HG03432 (cell line): Measurements from ENCODE around the gene LIX1L.

Experiments used
- ATAC-seq: cut with Tn5 transposase; IDR thresholded peaks from one replicate; pipeline ENCODE4 v1.9.1; 2021; ENCODE audit warnings: mild to moderate bottlenecking, moderate library complexity; ENCODE audit not compliant: unreplicated experiment

Gene LIX1L

GRCh38 chr1:145985502-145986439, 28.0 kb upstream of the LIX1L start:
- no peak for ATAC-seq

DNA sequence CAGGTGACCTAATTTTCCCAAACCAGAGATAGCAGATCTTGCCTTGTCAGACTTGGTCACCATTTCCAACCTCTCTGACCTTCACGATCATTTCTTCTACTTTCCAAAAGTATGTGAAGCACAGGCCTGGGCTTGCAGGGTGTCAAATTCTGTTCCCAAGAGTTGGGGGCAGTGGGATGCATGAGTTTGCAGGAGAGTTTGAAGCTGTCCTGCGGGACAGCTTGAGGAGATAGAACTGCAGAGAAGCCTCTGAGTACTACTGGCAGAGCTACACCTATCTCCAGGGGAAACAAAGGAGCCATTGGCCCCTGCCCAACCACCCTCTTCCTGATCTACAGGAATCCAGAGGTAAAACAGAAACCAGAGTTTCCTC, 27.3 kb upstream of the LIX1L start:
- ATAC-seq = no peak

DNA sequence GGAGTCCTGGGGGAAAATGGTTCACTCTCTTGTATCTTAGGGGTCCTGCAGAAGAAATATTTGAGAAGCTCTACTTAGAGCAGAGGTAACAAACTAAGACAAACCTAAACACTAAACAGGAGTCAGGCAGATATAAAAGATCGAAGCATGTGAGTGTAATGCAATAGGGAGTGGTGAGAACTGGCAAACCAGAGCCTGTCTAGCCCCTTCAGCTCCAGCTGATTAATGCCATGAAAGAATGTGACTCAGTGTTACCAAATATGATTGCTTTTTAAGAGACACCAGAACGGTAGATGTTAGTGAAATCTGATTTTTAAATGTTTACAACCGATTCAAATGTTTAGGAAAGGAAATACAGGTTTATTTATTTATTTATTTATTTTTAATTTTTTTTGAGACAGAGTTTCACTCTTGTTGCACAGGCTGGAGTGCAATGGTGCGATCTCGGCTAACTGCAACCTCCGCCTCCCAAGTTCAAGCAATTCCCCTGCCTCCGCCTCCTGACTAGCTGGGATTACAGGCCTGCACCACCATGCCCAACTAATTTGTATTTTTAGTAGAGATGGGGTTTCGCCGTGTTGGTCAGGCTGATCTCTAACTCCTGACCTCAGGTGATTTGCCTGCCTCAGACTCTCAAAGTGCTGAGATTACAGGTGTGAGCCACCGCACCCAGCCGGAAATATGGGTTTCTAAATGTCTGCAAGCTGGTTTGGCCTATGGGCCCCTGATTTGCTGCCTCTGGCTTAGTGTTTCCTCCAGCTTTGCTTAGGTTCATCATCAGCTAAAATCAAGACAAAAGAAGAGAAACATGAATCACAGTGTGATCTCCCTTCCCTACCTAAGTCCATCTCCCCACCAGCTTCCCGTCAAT, 26.4 kb upstream of the LIX1L start:
- no peak for ATAC-seq

GRCh38 chr1:145983206-145983675, 25.4 kb upstream of the LIX1L start:
- no peak for ATAC-seq

DNA sequence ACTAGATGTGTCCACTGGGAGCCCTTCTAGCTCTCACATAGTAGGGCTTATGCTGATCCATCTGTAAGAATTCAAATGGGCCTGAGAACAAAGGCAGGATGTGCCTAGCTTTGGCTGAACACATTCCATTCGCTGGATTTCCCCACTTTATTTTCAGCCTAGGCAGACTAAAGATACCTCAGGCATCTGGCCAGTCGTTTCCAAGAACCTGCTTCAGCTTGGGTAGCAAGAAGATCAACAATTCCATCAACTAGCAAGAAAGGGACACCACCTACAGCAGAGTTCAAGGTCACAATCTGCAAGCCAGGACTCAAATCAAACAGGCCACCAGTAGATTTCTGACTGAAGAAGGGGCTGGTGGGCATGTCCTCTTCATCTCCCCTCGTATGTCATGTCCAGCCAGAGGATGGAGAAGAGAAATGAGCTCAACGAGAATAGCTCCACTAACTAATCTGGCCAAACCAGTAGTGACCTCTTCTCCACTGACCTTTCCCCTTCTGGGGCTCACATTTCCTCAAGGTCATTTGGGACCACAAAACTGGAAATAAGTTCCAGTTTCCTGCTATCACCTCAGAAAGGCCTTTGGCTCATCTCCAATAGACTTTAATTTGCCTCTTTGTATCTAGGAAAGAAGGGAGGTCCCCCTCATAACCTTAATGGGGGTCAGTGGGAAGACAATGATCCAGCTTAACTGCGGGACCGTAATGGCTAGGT, 24.4 kb upstream of the LIX1L start:
- ATAC-seq = no peak

- ATAC-seq = no peak
Observed at GRCh38 chr1:145980457-145980994, 22.7 kb upstream of the LIX1L start.

DNA sequence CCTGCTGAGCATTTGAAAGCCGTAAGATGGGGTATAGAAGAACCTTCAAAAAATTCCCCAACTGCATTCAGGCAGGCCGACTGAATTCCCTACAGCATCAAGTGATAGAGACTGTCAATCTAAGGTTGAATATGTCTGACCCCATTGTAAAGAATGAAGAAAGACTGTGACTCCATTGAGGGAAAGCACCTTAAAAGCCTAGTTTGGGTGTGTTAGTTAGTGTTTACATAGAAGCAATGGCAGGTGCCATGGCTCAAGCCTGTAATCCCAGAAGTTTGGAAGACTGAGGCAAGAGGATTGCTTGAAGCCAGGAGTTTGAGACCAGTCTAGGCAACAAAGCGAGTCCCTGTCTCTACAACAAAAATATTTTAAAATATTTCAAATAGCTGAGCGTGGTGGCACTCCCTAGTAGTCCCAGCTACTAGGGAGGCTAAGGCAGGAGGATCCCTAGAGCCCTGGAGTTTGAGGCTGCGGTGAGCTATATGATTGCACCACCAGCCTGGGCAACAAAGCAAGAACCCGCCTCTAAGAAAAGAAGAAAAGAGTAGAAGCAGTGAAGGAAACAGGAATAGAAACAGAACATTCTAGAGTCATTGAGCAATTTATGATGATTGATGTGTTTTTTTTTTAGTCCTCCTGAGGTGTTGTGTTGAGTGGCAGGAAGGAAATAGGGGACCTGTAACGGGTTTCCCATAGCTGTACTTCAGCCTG, 22.1 kb upstream of the LIX1L start:
- peak; percentile 30 for ATAC-seq

DNA sequence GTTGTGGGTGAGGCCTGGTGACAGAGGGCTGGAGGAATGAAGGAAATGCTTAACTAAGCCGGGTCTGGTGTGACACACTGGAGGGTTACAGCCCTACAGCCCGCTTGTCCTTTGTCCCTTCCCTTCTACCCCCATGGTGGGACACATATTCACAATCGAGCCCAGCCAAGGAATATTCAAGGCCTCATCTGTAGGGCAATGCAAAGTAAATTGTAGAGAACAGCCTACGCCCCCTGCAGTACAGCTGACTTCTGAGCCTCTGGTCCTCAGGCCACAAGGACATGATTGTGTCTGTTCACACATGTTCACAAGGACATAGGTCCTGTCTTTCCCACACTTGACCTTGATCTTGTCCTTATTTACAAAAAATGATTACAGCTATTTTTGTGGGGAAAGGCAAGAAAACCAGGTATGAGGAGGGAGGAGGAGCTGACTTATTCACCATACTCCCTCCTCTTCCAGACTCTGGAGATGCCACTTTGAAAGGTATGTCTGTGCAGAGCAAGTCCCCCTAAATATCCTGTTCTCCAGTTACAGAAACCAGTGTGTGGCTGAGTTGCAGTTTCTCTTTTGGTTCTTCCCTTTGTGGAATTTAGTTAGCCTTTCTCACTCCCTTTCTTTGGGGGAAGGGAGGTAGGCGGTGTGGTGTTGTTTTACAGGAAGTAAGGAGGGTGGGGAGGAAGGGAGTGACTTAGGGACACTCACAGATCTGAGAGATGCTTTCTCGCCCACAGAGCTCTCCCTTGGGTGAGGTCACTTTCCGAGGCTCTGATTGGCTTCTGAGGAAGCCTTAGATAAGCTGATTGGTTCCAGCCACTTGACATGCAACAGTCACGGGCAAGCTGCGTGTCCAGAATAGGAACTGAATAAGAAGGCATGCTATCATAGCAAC, 21.3 kb upstream of the LIX1L start:
- ATAC-seq = peak; percentile 91

GRCh38 chr1:145978471-145978853, 20.6 kb upstream of the LIX1L start:
- no peak for ATAC-seq

DNA sequence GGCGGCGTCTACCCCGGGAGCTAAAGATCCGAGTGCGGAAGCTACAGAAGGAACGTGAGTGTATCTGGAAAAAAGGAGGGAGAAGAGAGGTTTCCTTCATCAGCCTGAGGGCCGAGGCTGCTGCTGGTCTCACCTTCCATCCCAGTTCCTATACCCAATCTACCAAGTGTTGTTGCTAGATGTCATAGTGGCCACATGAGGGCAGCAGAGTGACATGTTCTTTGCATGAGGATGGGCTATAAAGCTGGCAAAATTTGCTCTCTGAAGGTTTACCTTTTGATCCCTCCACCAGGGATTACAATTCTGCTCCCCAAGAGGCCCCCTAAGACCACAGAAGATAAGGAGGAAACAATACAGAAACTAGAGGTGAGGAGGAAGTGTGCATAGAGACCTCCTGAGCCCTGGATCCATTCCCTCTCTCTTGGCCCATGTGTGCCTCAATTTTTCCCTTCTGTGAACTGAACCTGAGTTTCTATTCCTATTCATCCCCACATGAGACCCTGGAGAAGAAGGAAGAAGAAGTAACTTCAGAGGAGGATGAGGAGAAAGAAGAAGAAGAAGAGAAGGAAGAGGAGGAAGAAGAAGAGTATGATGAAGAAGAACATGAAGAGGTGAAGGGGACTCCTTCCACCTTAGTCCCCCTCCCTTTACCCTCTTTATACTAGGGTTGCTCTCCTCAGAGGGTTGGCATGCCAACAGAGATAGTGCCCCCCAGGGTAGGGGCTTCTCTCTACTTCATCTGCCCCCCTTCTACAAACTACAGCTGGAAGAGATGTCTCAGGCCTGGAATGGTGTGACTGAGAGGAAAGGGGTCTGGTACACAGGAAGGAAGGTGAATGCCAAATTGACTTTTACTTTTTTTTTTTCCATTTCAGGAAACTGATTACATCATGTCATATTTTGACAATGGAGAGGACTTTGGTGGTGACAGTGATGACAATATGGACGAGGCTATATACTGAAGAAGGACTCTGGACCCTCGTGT, 20.0 kb upstream of the LIX1L start:
- ATAC-seq = no peak

DNA sequence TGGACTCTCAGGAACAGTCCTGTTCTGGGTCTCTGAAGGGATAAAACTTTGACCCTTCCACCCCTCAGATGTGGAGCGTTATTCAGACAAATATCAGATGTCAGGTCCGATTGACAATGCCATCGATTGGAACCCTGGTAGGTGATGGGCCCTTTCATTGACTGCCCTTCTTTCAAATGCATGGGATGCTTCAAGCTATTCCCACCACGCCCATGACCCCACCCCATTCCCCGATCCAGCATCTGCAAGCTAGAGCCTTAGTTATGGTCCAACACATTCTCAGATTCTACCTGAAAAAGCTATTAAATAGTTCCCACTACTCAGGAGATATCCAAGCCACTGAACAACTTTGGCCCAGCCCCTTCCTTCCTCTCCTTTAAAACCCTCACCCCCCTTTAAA, 19.2 kb upstream of the LIX1L start:
- ATAC-seq = no peak

DNA sequence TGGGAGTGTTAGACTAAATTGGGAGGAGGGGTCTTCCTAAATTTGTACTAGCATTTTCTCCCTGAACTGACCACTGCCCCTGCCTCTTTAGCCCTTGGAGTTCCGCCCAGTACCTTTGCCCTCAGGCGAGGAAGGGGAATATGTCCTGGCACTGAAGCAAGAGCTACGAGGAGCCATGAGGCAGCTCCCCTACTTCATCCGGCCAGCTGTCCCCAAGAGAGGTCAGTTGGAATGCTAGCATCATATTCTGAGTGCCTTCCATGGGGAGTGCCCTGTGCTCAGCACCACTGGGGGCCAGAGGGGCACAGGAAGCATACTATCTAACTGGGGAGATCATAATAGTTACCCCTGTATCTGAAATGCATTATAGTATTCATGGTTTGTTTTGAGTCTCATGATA, 17.4 kb upstream of the LIX1L start:
- ATAC-seq = no peak

GRCh38 chr1:145974721-145975120, 16.9 kb upstream of the LIX1L start:
- no peak for ATAC-seq

GRCh38 chr1:145972580-145972979, 14.8 kb upstream of the LIX1L start:
- ATAC-seq = no peak

- no peak for ATAC-seq
Observed at GRCh38 chr1:145967288-145967687, 9.5 kb upstream of the LIX1L start.

GRCh38 chr1:145965119-145965744, 7.4 kb upstream of the LIX1L start:
- no peak for ATAC-seq

DNA sequence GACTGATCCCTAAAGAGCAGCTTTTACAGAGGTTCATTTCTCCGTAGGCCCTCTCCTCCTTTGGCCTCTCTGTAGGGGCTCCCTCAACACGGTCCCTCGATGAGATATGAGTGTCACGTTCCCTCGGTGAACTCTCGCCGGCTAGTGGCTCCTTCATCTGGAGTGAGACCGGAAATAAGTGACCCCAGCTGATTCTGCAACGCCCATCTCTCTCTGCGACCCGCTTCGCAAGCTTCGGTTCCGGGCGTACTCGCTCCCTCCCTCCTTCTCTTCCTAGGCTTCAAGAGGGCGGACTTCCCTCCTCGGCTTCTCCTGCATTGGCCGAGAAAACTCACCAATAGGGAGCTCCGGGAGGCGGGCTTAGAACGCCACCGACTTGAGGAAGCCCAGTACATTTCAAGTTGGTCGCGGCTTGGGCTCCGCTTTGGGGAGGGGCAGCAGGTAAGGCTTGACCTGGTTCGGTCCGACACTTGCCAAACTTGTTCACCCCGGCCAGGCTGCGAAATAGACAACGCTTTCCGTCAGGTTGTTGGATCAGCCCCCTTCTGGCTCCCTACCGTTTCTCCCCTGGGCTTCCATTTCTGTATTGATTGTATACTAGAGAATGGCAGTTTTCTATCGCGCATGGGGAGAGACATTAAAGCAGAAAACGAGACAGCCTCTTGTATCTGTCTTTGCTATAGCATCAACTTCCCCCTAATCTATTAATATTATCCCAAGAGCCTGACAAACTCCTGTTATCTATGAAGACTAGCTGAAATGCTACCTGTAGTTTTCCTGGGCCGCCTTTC, 6.7 kb upstream of the LIX1L start, which contains the start of the genes ANKRD34A and POLR3GL:
Gene ANKRD34A (minus strand): TSS at position 248 of the 791 bp plus-strand sequence. CDS start 2,816 bp downstream, outside the sequence.
Gene POLR3GL (plus strand): TSS at position 363 of the 791 bp plus-strand sequence. CDS start 10,176 bp downstream, outside the sequence.
- peak; percentile 92 for ATAC-seq
